Heart left ventricle (tissue), 16 donors: Measurements from ENCODE around the gene ARL8A. TPM values are rescaled to one million over a fixed set of nuclear protein-coding genes. Genes with fewer than 3 reads are reported as not detected.
A peak's percentile ranks its signal among the peaks of the same experiment; 100 is the strongest.

Experiments
- ATAC-seq, 4 donors: fragments of 200-7000 bp; cut with Tn5 transposase; one replicate each; pipeline ENCODE4 v1.9.1; 2020 to 2022; ENCODE audit warnings: moderate library complexity in 4 of 4, mild to moderate bottlenecking in 3 of 4, moderate number of reproducible peaks in 1 of 4
- DNase-seq, 5 donors: peaks; one replicate each; pipeline ENCODE4 v3.0.0-alpha.2; 2020
- H3K27ac ChIP-seq, 12 donors: fragments of 200-600 bp; sonication (generic) in 4 of 12; one replicate each; pipeline versions ENCODE4 v1.5.0 to v1.8.0; 2016 to 2022; ENCODE audit warnings: mild to moderate bottlenecking in 2 of 12
- H3K27me3 ChIP-seq, 9 donors: fragments of 200-600 bp; sonication (generic) in 2 of 9; one replicate each; pipeline versions ENCODE4 v1.5.1 to v1.8.0; 2016 to 2022; ENCODE audit warnings: mild to moderate bottlenecking in 3 of 9
- H3K36me3 ChIP-seq, 9 donors: fragments of 200-600 bp; sonication (generic) in 2 of 9; one replicate each; pipeline versions ENCODE4 v1.5.0 to v1.8.0; 2018 to 2022; ENCODE audit warnings: mild to moderate bottlenecking in 2 of 9
- H3K4me1 ChIP-seq, 12 donors: fragments of 200-600 bp; sonication (generic) in 4 of 12; one replicate each; pipeline versions ENCODE4 v1.5.0 to v1.8.0; 2016 to 2022; ENCODE audit warnings: mild to moderate bottlenecking in 3 of 12
- H3K4me3 ChIP-seq, 12 donors: fragments of 200-600 bp; sonication (generic) in 4 of 12; one replicate each; pipeline versions ENCODE4 v1.5.0 to v1.8.0; 2017 to 2022; ENCODE audit warnings: mild to moderate bottlenecking in 9 of 12, moderate library complexity in 4 of 12
- H3K9me3 ChIP-seq, 12 donors: fragments of 200-600 bp; sonication (generic) in 4 of 12; one replicate each; pipeline versions ENCODE4 v1.5.0 to v1.8.0; 2016 to 2022; ENCODE audit warnings: mild to moderate bottlenecking in 1 of 12
- CTCF ChIP-seq, 12 donors: fragments of 200-600 bp; sonication (generic) in 4 of 12; IDR thresholded peaks; one replicate each; pipeline versions ENCODE4 v1.5.0 to v1.8.0; 2018 to 2022; ENCODE audit warnings: antibody characterized with exemption in 12 of 12, mild to moderate bottlenecking in 5 of 12
- POLR2A ChIP-seq, 2 donors: fragments of 450-650 bp; IDR thresholded peaks; one replicate each; pipeline ENCODE4 v1.6.1; 2017; ENCODE audit warnings: antibody characterized with exemption in 2 of 2, mild to moderate bottlenecking in 2 of 2, moderate library complexity in 2 of 2
- WGBS, 4 donors: extraction: QIAGEN DNeasy Blood & Tissue Kit in 2 of 4; methylation state at CpG; one replicate each; pipeline versions ENCODE4 v1.1.5 to v1.1.7; 2013 to 2018; 5-methylcytosine and 5-hydroxymethylcytosine counted together
- intact Hi-C, 10 donors: fragments of 100-400 bp; cut with DNase I; formaldehyde crosslinking; loops; one replicate each; pipeline versions ENCODE4 v1.11.1 to v1.14.2; 2022
- polyA plus RNA-seq, 2 donors: library from polyadenylated mRNA; stranded (reverse); fragments of 200-250 nt; gene quantifications; one replicate each; pipeline ENCODE4 v1.2.3, GENCODE V29; 2013
- total RNA-seq, 9 donors: library from RNA; depleted of rRNA in 2 of 9; stranded (reverse); fragments of >200 nt in 2 of 9; fragmentation: NEBNext Ultra II Directional in 3 of 9; extraction: Animal tissue kit (Norgen Biotek cat#: 25700) in 3 of 9; gene quantifications; one replicate each; pipeline versions ENCODE4 v1.1.0 to v1.2.4, GENCODE V29; 2016 to 2023
- donor health status: ischemic (EF 13 %, LVEDD 7.1; RV severe dilation, severe dysfunction).
- donor health status: healthy with polysubstance abuse.
- donor health status: DM: no; HTN: yes; CAD: no.
- donor health status: DM: no; HTN: no; CAD: no.
- donor health status: ischemic (EF 25% LVEDD 6.9; RV normal size, moderate dysfunction).
- donor health status: ischemic (EF 25% LVEDD 5.7; RV mildly dilated, moderate dysfunction).
- donor health status: healthy.
- donor health status: DM: yes; HTN: yes; CAD: no.
- donor health status: ischemic (EF 35%, LVEDD 5.7; RV mildly dilated, moderate dysfunction).
- donor health status: nonischemic (EF 11% LVEDD 7.7; RV severe dilation, severe dysfunction).
- donor health status: DM: yes; HTN: yes; CAD: no.
- donor health status: PGD.
- donor health status: ischemic (EF 29% LVEDD 5.4; RV normal size, mild dysfunction).
- donor health status: nonischemic (EF 23%, LVEDD 6.1; RV moderate dilation, normal function).

The ARL8A gene
- total and polyA plus RNA-seq, 11 donors: 22.6 to 86.4 (median 73.3) TPM

GRCh38 chr1:202086579-202087350 lies 57.8 kb downstream of the ARL8A start:
- H3K27ac ChIP-seq: no peak overlapping the region
- intact Hi-C loops: no loop called here
- 52 to 76% (median 68%) methylated on average over 7 of the region's 7 CpGs for WGBS, 4 donors
- ATAC-seq (peak in 3 of 4 donors; percentile 33 to 48 (median 42)), DNase-seq (peak in 1 of 5 donors; percentile 34)
- H3K27me3 ChIP-seq: no peaks in the 10 kb centered on the region
- H3K4me3 ChIP-seq: no peak overlapping the region
- no peaks in the 10 kb centered on the region for H3K36me3 ChIP-seq
- TF ChIP-seq CTCF (IDR thresholded peaks at IDR 0.05) (no peak), POLR2A (IDR thresholded peaks at IDR 0.05) (no peak)
- H3K4me1 ChIP-seq: peaks cover 0 to 16% (median 0%) of the 10 kb centered on the region in 12 donors
- H3K9me3 ChIP-seq: no peaks in the 10 kb centered on the region

GRCh38 chr1:202085682-202086373 lies 58.7 kb downstream of the ARL8A start:
- Histone ChIP-seq H3K27me3 (no peaks in the 10 kb centered on the region), H3K27ac (no peak overlapping the region), H3K36me3 (no peaks in the 10 kb centered on the region), H3K9me3 (no peaks in the 10 kb centered on the region), H3K4me3 (no peak overlapping the region), H3K4me1 (peaks cover 0 to 16% (median 0%) of the 10 kb centered on the region in 12 donors)
- TF ChIP-seq POLR2A (IDR thresholded peaks at IDR 0.05) (no peak), CTCF (IDR thresholded peaks at IDR 0.05) (no peak)
- 61 to 73% (median 63%) methylated on average over 7 of the region's 7 CpGs for WGBS, 4 donors
- ATAC-seq (peak in 3 of 4 donors; percentile 60 to 66 (median 65)), DNase-seq (peak in 1 of 5 donors; percentile 49)
- intact Hi-C loops: no loop called here

- Histone ChIP-seq H3K27me3 (no peaks in the 10 kb centered on the region), H3K27ac (no peak overlapping the region), H3K4me1 (peaks cover 0 to 16% (median 0%) of the 10 kb centered on the region in 12 donors), H3K9me3 (no peaks in the 10 kb centered on the region), H3K4me3 (no peak overlapping the region), H3K36me3 (no peaks in the 10 kb centered on the region)
- no peak for DNase-seq
- 54 to 67% (median 61%) methylated on average over 15 to 16 of the region's 16 CpGs for WGBS, 4 donors
- intact Hi-C loops: no loop called here
- ATAC-seq: peak in 1 of 4 donors; percentile 42
- TF ChIP-seq CTCF (IDR thresholded peaks at IDR 0.05): no peak
- TF ChIP-seq POLR2A (IDR thresholded peaks at IDR 0.05): no peak
These were observed 59.5 kb downstream of the ARL8A start for GRCh38 chr1:202084791-202085681.

Other genes starting within 250 kb of the ARL8A start
- gene LMOD1, start 198.2 kb downstream of the ARL8A start, total RNA-seq: 10 to 100 TPM in 4 of 9 donors, 1 to 10 TPM in 5; 4.6 to 24.9 (median 10.0) TPM
- 10 to 100 TPM in 1 of 2 donors, 1 to 10 TPM in 1; 5.1 to 14.5 TPM for gene LMOD1, start 198.2 kb downstream of the ARL8A start, polyA plus RNA-seq
- 100 to 1,000 TPM in 3 of 9 donors, 10 to 100 TPM in 6; 31.7 to 120 (median 86.0) TPM for gene TIMM17A, start 189.2 kb downstream of the ARL8A start, total RNA-seq
- gene TIMM17A, start 189.2 kb downstream of the ARL8A start, polyA plus RNA-seq: 100 to 1,000 TPM in 1 of 2 donors, 10 to 100 TPM in 1; 50.7 to 151 TPM
- 10 to 100 TPM; 14.1 to 36.2 (median 18.1) TPM for gene RNPEP, start 162.1 kb downstream of the ARL8A start, total RNA-seq
- 10 to 100 TPM; 12.4 to 14.3 TPM for gene RNPEP, start 162.1 kb downstream of the ARL8A start, polyA plus RNA-seq
- 10 to 100 TPM in 1 of 9 donors, 1 to 10 TPM in 2, under 1 TPM in 4, not detected in 2; 0.32 to 42.5 (median 0.69) TPM for gene ELF3, start 134.2 kb downstream of the ARL8A start, total RNA-seq
- gene ELF3, start 134.2 kb downstream of the ARL8A start, polyA plus RNA-seq: 1 to 10 TPM in 1 of 2 donors, under 1 TPM in 1; 0.15 to 3.9 TPM
- under 1 TPM in 1 of 9 donors, not detected in 8; 0.05 TPM for gene GPR37L1, start 21.8 kb downstream of the ARL8A start, total RNA-seq
- under 1 TPM; 0.03 to 0.04 TPM for gene GPR37L1, start 21.8 kb downstream of the ARL8A start, polyA plus RNA-seq
- gene PTPN7, start 15.9 kb upstream of the ARL8A start, total RNA-seq: 10 to 100 TPM in 1 of 9 donors, 1 to 10 TPM in 3, under 1 TPM in 4, not detected in 1; 0.30 to 10.3 (median 0.86) TPM
- gene PTPN7, start 15.9 kb upstream of the ARL8A start, polyA plus RNA-seq: under 1 TPM; 0.19 to 0.36 TPM
- 1 to 10 TPM in 6 of 9 donors, under 1 TPM in 3; 0.29 to 3.5 (median 1.8) TPM for gene LGR6, start 49.1 kb upstream of the ARL8A start, total RNA-seq
- 1 to 10 TPM; 1.3 to 1.7 TPM for gene LGR6, start 49.1 kb upstream of the ARL8A start, polyA plus RNA-seq
- 10 to 100 TPM in 5 of 9 donors, 1 to 10 TPM in 4; 8.6 to 18.9 (median 10.7) TPM for gene UBE2T, start 197.2 kb upstream of the ARL8A start, total RNA-seq
- gene UBE2T, start 197.2 kb upstream of the ARL8A start, polyA plus RNA-seq: 10 to 100 TPM in 1 of 2 donors, 1 to 10 TPM in 1; 6.9 to 47.8 TPM
- gene PPP1R12B, start 204.0 kb upstream of the ARL8A start, total RNA-seq: 100 to 1,000 TPM; 368 to 972 (median 618) TPM
- 100 to 1,000 TPM in 1 of 2 donors, 10 to 100 TPM in 1; 49.9 to 108 TPM for gene PPP1R12B, start 204.0 kb upstream of the ARL8A start, polyA plus RNA-seq